Measurements from ENCODE around the gene RYR3.

DNA sequence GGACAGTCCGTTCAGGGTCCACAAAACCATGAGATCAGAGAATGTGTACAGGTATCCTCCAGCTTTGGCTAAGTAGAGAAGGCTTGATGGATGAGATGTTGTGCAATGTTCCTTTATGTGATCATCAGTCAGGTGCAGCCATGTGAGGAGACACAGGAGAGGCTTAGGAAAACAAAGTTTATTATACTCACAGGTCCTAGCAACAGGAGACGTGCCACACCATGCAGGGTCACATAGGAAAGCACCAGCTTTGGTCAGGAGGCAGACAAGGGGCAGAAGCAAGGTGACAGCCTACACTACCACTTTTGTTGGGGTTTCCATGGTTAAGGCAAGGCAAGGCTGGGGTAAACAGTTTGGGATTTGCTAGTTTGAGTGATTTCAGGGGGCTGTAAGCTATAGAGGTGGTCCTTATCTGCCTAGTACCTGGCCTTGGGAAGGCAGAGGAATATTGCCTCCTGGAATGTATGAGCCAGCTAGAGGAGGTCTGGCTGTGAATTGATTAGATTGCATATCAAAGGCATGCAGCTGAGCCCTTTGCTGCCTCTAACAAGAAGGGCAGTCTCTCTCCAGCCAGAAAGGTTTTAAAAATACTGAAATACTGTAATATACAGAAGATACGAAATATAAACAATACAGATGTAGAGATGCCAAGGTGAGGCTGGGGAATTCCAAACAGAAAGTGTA lies 248.6 kb downstream of the RYR3 start:
- TF ChIP-seq CTCF (conservative IDR thresholded peaks at IDR 0.05 in 1 of 2, IDR thresholded peaks at IDR 0.05 in 1 of 2; ENCODE audit: low read depth in 1 of 2, low read length in 2 of 2) = no peak
- no peak for TF ChIP-seq EZH2 (IDR thresholded peaks at IDR 0.05; ENCODE audit: low read length, missing control alignments)
